A673 (cell line): ENCODE measurements around the gene KRTAP10-4.

ENCODE experiments used
- EZH2 ChIP-seq: fragments of 200-600 bp; sonication (generic); IDR thresholded peaks from 2 replicates; pipeline ENCODE4 v1.6.1; 2017; ENCODE audit warnings: borderline replicate concordance, low read depth, mild to moderate bottlenecking, mixed read lengths, antibody characterized with exemption, low read length; ENCODE audit not compliant: poor library complexity, severe bottlenecking
- TF ChIP-seq, protein P1 (sequence below): fragments of 300-800, 200-600 bp; sonication (generic); conservative IDR thresholded peaks from 2 replicates; pipeline ENCODE4 v1.5.1; 2017; ENCODE audit warnings: low read depth, mild to moderate bottlenecking, antibody characterized with exemption, low read length, moderate library complexity, mixed read lengths

DNA sequence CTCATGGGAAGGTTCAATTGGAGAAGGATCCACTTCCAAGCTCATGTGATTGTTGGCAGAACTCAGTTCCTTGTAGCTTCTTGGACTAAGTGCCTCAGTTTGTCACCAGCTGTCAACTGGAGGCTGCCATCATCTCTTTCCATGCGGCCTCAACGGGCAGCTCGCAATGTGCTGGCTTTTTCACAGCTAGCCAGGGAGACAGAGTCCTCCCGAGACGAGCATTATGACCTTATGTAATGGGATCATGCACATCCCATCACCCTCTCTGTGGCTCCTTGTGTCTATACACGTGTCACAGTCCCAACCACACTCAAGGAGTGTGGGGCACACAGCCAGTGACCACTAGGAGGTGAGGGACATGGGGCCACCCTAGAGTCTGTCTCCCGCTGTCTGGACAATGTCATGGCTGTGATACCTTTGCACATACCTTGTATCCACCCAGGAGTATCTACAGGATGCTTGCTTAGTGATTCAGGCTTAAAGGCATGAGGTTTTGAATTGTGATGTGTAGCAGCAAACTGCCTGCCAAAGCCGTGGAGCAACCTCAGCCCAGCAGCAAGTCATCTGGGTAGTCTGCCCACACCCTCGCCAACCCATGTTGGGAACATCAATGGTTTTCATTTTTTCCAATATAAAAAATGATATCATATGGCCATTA lies 22.7 kb downstream of the KRTAP10-4 start:
- TF ChIP-seq, protein P1, sequence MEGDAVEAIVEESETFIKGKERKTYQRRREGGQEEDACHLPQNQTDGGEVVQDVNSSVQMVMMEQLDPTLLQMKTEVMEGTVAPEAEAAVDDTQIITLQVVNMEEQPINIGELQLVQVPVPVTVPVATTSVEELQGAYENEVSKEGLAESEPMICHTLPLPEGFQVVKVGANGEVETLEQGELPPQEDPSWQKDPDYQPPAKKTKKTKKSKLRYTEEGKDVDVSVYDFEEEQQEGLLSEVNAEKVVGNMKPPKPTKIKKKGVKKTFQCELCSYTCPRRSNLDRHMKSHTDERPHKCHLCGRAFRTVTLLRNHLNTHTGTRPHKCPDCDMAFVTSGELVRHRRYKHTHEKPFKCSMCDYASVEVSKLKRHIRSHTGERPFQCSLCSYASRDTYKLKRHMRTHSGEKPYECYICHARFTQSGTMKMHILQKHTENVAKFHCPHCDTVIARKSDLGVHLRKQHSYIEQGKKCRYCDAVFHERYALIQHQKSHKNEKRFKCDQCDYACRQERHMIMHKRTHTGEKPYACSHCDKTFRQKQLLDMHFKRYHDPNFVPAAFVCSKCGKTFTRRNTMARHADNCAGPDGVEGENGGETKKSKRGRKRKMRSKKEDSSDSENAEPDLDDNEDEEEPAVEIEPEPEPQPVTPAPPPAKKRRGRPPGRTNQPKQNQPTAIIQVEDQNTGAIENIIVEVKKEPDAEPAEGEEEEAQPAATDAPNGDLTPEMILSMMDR: no peak
- TF ChIP-seq EZH2: no peak
